NCI-H510A (cell line): ENCODE results near the gene CCDC50.

ENCODE experiments used
- DNase-seq: peaks from one replicate; lab custom pipeline; 2025; lab: John Stamatoyannopoulos, UW

The CCDC50 gene

DNA sequence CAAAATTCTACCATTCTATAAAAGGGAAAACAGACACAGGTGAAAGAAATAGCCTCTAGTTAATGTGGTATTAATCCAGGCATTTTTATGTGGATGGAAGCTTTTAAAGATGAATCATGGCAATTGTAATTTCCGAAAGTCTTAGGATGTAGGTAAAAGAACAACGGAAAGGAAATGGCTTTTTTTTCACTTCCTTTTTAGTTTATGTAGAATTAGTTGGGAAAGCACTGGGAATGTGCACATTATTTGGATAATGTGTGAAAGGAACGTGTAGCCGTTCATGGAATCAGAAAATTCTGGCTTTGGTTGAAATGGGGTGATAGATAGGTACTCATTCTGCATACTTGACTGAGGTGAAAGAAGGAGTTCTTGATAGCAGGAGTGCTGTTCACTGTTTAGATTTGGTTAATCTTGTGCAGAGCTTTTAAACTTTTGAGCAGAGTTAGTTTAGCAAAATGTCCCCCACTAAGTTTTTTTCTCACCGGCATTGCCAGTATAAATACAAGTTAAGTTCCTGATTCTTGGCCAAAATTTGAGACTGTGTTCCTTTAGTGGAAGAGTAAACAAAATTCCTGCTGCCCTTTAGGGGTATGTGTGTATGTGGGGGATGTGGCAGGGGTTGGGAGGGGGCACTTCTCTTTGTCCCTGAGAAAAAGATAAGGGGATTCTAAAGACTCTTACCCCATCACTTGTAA, 21.3 kb downstream of the CCDC50 start:
- no peak for DNase-seq

DNA sequence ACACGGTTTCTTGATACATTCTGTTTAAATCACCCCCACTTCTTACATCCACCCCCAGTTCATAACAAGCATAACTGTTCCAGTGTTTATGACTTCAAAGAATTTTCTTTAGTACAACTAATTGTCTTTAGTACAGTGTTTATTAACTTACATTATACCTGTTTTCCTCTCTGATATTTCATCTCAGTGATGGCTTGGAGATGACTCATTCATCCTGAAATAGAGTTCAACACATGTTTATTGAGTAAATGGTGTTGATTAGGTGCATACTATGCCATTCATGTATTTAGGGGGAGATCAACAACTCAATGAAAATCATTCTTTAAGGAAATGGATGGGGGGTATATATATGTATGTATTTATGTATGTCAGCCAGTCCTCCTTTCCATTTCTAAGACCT, 22.8 kb downstream of the CCDC50 start:
- no peak for DNase-seq

DNA sequence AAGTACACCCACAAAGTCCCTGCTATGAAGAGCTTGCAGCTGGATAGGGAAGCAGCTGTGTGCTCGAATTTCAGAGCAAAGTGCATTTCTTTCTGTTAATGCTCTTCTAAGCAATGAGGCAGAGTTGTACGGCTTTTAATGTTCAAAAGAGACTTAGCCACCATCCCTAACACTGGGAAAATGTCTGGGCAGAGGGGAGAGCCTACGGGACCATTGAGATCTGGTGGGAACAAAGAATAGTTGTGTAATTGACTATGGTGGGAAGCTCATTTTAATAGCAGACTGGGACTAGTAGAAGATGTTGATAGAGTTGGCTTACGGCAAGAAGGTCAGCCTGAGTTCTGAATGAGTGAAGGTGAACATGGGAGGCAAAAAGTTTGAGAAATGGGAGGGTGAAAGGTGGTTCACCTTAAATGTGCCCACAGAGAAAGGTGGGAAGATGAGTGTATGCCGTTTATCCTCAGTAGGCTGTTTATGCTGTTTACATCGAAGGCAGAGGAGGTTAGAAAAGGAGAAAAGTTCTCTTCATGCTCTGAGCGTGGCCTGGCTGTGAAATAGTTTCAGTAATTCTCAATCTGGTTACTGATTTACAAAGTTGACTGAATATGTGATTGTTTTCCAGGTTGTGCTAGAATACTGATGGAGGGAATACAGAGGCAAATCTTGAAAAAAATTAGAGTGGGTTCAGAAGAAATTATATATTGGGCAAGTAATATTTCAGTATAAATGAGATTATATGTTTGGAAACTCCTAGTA, 24.0 kb downstream of the CCDC50 start:
- no peak for DNase-seq

DNA sequence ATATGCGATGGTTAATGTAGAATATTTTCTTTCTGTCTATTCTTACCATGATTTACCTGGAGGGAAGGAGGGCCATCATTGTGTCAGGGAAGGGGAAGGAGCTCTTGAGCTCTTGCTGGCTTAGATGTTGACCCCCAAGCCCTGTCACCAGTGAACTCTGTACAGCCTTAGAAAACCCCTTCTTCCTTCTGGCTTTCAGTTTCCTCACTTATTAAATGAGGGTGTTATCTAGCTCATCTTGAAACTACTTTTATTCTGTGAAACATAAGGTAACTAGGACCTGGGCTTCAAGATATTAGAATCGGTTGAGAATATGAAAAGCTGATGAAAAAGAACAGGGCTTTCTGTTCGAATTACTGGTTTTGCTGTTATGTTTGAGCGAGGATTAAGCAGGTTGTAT, 26.2 kb downstream of the CCDC50 start:
- no peak for DNase-seq

DNA sequence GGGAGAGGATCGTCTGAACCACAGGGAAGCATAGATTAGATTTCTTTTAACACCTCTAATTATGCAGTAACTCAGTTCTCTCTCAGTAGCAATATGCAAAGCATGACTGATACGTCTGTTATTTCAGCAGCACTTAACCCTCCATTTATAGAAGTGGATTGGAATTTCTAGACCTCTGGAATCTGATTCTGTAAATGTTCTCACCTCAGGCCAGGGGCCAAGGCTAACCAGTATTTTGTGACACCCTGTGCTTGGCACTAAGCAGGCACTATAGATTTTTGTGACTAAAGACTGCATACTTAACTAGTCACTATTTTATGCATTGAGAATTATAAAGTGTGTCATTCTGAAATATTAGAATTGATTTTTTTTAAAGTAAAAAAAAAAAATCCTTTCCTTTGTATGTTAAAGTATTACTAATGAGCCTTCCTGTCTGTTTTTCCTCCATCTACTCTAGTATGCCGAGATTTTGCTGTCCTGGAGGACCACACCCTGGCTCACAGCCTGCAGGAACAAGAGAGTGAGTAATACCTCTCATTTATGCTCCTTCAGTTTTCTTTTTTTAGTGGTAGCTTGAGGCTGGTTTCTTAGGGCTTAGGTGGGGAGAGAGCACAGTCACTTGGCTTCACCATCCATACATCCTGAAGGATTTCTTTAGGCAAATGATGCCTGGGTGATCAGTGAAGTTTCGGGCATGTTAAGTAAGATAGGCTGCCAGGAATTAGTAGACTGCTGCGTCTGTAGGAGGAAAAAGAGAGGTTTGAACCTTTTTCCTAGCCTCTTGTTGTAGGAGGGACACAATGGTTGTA, 27.6 kb downstream of the CCDC50 start:
- no peak for DNase-seq

DNA sequence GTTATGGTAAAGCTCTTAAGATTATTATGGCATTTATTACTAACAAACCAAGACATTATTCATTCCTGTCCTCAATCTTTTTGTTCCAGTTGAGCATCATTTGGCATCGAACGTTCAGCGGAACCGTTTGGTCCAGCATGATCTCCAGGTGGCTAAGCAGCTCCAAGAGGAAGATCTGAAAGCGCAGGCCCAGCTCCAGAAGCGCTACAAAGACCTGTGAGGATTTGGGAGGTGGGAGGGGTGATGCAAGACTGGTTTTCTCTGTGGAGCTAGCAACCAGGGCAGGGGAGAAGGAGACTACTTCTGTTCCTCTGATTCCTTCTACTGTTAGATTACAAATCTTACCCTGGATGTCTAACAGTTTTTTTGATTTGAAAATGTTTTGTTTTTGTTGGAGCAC, 28.7 kb downstream of the CCDC50 start:
- no peak for DNase-seq

DNA sequence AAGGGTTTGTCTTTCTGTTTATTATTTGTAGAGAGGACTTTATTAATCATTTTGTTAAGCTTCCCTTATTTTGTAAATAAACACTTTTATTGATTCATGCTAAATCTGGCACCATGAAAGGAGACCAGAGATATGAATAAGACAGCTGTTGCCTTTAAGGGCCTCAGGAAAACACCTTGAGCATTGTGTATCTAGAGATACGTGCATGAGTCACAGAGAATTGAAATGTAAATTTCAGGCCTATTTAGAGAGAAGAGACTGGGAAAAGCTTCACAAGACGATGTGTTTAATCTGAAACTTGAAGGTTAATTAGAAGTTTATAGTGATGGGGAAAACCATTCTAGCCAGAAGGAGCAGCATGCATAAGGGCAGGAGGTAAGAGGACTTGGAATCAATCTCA, 29.7 kb downstream of the CCDC50 start:
- DNase-seq: no peak

DNA sequence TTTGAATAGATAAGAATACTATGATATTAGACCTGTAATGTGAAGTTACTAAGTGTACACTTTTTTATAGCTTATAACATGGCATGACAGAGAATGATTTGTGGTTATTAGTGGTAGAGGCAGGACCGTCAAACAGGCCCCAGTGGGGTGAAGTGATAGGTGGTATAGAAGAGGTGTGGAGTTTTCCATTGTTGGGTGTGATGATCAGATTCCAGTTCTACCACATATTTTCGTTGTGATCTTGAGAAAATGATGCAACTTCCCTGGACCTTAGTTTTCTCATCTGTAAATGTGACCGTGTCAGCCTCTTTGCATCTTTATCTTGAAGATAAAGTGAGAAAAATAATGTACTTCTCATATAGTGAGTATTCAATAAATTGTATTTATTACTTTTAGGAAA, 31.4 kb downstream of the CCDC50 start:
- no peak for DNase-seq

DNA sequence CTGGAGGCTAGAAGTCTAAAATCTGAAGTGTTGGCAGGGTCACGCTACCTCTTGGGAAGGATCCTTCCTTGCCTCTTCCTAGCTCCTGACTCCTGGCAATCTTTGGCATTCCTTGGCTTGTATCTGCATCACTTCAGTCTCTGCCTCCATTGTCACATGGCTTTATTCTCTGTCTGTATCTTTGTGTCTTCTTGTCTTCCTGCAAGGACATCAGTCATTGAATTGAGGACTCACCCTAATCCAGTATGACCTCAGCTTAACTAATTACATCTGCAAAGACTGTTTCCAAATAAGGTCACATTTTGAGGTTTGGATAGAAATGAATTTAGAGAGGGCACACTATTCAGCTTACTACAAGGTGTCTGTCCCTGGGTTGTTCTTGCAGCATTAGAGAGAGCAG, 32.3 kb downstream of the CCDC50 start:
- DNase-seq: no peak

DNA sequence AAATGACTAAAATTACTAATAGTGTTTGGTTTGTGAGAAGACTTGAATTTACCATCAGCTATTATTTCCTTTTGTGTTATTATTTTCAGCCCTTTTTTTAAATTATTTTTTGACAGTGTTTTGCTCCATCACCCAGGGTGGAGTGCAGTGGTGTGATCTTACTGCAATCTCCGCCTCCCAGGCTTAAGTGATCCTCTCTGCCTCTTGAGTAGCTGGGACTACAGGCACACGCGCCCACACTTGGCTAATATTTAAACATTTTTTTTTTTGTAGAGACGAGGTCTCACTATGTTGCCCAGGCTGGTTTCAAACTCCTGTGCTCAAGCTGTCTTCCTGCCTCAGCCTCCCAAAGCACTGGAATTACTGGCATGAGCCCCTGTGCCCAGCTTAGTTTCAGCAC, 32.8 kb downstream of the CCDC50 start:
- DNase-seq: no peak

DNA sequence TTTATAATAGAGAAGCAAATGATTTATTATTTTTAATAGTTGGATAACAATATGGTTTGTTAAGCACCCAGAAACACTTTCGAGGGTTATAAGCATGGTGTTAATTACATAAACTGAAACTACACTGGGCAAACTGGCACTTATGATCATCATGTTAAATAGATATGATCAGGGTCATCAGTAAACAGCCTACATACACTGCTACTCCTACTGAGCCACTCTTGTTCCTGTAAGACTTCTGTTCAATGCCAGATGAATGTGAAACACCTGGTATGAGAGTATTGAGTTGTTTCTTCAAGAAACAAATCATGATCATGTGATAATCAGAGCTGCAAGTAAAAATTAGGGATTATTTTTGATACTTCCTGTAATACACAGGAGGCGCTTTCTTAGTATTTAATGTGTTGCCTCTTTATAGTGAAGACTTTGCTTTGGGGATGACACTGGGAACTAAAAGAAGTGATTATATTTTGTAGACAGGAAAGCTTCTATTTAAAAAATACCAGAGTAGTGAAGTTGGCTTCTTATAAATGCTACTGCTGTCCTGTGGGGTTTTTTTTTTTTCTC, 33.4 kb downstream of the CCDC50 start:
- no peak for DNase-seq

DNA sequence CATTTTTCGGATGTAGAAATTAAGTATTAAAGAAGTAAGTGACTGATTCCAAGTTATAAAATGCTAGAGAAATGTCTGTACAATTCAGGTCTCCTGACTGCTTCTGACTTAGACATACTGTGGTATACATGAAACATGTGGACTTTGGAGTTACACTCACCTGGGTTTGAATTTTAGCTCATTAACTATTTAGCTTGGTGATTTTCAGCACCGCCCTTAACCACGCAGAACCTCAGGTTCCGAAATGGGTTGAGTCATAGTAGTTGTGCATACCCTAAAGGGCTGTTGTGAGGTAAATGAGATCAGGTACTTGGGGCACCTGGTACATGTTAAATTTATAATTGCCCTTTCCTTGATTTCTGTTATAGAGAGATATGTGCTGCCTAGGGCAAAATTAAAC, 34.0 kb downstream of the CCDC50 start:
- DNase-seq: no peak

DNA sequence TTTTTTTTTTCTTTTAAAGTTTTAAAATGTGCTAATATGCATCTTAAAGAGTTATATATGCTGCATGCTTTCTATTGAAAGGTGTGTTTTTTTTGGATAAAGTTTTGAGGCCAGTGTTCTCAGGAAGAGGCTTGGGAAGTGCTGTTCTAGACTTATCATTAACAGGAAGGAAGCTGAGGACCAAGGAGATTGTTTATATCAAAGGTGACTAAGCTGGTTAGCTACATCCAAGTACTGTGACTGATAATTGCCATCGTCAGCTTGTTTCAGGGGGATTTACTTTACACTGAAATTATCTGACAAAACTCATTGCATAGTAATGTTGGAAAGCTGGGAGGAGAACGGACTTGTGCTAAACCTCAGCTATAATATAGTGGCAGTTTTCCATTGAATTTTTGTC, 37.5 kb downstream of the CCDC50 start:
- no peak for DNase-seq

DNA sequence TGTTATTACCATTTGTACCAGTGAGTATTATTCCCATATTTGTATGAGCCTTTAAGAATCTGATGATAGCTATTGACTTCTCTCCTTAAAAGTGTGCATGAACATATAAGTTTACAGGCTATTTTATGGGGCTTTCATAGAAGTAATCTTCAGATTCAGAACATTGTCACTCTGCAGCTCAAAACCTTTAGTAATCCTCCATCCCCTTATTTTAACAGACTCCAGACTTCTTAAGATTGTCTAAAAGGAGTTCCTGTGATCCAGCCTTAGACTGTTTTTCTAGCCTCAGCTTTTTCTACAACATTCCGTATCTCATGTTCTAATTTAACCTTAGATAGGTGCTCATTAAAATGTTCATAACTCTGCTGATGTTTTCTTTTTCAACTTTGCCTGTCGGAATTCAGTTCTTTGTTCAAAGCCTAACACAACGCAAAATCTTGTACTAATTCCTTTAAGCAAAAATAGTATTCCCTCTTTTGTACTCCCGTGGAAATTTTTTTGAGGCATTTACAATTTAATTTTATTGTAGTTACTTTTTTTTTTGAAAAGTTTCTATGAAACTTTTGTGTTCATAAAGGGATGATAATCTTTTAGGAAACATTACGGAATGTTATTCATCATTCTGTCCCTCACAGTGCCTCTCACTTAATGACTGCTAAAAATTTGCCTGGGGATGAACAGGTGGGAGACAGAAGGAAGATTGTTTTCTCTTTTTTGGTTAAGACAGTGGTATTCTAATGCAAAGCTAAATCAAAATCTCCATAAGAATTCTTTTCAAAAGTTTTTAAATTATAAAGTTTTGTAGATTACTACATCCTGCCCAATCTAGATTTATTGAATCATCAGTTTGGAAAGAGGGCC, 39.8 kb downstream of the CCDC50 start:
- no peak for DNase-seq

DNA sequence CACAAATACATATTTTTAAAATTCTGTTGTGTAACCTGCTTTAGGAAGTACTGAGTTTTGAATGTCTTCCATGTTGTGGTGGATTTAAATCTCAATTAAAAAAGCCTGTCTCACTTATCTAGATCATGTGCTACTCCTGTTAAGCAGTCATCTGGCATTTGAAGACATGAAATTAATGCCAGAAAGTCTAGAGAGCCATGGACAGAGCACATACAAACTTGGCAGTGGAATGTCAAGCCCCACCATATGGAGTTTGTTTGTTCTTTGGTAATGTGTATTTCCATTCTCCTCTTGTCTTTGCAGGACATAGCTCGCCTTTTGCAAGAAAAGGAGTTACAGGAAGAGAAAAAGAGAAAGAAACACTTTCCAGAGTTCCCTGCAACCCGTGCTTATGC, 40.4 kb downstream of the CCDC50 start:
- DNase-seq: no peak

DNA sequence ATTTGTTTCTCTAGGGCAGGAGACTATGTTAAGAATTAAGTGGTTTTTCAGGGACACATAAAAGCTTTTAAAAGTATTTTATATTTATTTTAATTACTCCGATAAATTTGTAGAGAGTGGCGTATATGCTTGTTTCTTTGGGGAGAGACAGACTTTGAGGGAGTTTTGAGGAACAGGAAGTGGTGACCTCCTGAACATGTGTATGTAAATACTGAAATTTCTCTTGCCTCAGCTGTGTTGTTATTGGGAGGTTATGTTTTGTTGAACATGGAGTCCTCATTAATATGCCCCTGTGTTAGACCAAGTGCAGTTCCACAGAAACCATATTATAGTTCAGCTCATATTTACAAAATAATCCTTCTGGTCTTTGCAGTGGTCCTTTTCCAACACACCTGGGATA, 42.9 kb downstream of the CCDC50 start:
- DNase-seq: no peak

DNA sequence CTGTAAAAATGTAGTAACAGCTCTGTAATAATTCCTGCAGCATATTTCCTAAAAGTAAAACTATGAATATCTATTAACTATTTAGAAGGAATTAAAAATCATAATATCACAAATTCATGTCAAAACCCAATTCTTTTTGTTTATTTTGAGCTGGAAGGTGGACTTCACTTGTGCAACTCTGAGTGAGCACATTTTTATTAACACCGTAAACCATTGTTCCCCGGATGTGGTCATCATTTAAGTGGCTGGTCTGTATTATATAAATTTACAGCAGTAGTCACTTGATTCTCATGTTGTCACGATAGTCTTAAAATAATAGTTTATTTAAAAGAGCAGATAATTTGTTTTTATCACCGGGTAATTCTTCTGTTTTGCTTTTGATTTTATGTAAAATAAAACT, 44.1 kb downstream of the CCDC50 start:
- no peak for DNase-seq

DNA sequence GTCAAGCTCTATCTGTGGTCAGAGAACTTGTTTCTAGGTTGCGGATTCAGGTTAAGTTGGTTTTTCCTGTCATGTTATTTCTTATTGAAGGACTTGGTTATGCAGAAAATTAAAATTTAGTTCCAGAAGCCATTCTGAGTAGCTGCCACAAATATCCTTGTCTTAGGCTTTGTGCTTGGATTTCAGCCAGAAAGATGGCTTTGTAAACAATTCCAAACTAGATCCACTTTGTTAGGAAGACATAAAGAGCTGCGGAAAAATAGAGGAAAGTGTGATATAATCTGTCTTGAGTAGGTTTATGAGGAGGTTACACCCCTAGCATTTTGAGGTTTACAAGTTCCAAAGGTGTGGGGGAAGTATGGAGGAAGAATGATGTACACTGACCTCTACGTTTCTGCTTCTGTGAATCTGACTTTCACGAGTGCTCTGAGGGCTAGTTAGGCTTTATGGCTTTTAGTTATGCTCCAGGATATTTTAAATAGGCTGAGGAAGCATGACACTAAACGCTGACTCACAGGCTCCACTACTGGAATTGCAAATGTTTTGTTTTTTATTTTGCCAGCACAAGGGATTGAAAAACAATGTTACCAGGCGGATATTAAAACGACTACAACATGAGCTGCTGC, 47.4 kb downstream of the CCDC50 start:
- DNase-seq: no peak

DNA sequence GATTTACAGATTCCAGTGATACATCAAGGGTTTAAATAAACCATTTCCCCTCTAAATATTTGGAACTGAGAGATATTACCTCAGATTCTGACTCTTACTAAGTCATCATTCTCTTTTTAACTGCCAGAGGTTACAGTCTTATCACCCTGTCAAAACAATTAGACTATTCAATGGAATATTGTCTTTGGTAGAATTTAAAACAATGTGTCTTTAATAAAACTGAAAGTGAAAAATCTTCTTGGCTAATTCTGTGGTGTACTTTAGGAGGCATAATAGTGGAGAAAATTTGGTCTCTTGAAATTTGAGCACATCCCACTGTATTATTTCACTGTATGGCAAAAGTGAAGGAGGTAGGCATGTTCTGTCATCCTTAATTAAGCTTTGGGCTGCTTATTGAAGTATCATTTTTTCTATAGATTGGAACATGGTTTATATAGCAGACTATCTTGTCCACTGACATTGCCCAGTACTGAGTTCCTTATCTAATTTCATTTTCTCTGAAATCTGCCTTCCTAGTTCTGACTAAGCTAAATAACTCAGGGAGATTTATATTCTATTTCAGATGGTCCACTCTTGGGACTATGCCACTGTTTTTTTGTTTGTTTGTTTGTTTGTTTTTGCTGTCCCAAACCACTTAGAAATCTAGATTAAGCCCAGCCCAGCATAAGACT, 49.1 kb downstream of the CCDC50 start:
- DNase-seq: no peak

DNA sequence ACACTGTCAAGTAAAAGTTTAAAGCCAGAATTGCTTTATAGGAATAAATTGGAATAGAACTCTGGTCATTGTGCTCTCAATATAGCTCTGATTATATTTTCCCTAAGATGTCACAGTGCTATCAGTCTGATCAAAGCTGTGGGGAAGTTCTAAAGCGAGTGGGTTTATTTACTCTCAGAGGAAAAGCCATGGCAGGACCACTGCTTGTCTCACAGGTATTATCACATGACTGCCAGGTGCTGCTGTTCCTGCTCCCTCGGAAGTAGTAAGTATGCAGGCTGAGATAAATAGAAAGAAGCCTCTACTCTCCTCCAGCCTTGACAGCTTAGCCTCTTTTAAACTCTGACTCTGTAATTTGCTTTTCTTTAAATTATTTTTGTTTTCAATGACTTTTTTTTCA, 50.3 kb downstream of the CCDC50 start:
- peak; percentile 5 for DNase-seq

DNA sequence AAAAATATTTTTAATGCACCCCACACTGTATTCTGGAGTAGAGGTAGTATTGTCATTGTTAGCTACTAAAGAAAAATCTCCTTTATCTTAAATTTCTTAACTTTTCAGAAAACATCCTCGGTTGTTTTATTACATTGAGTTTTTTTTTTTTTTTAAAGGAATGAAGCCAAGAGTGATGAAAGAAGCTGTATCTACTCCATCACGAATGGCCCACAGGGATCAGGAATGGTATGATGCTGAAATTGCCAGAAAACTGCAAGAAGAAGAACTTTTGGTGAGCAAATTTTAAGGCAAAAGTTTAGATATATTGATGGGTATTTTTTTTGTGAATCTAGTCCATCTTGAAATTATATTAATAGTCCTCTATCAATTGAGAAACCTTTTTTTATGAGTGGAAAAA, 50.8 kb downstream of the CCDC50 start:
- DNase-seq: no peak
